Ovary (tissue), 9 donors: ENCODE measurements around the gene PSME2. TPM values are rescaled to one million over a fixed set of nuclear protein-coding genes. Genes with fewer than 3 reads are reported as not detected.

ENCODE experiments used
- DNase-seq, 5 donors: peaks; one replicate each; pipeline ENCODE4 v3.0.0-alpha.2; 2019 to 2020
- H3K27ac ChIP-seq, 2 donors: fragments of 200-600 bp; one replicate each; pipeline versions ENCODE4 v1.5.1 to v1.8.0; 2019 to 2022
- H3K27me3 ChIP-seq: fragments of 200-600 bp; one replicate; pipeline ENCODE4 v1.8.0; 2022
- H3K36me3 ChIP-seq: fragments of 200-600 bp; sonication (generic); one replicate; pipeline ENCODE4 v1.5.1; 2019
- H3K4me1 ChIP-seq: one replicate; pipeline ENCODE4 v1.8.1; 2013; ENCODE audit warnings: mild to moderate bottlenecking, moderate library complexity; ENCODE audit not compliant: insufficient read depth
- H3K4me3 ChIP-seq: fragments of 200-600 bp; sonication (generic); one replicate; pipeline ENCODE4 v1.5.1; 2017
- H3K9me3 ChIP-seq, 2 donors: fragments of 200-600 bp in 1 of 2; sonication (generic) in 1 of 2; one replicate each; pipeline versions ENCODE4 v1.5.1 to v1.8.1; 2013 to 2019; ENCODE audit warnings: mild to moderate bottlenecking in 1 of 2, moderate library complexity in 1 of 2
- EP300 ChIP-seq: sonication (generic); formaldehyde crosslinking; IDR thresholded peaks from one replicate; pipeline ENCODE4 v1.6.1; 2017; ENCODE audit warnings: antibody characterized with exemption
- POLR2A ChIP-seq: fragments of 450-650 bp; IDR thresholded peaks from one replicate; pipeline ENCODE4 v1.6.1; 2017; ENCODE audit warnings: antibody characterized with exemption, mild to moderate bottlenecking, moderate library complexity
- WGBS, 3 donors: extraction: QIAGEN DNeasy Blood & Tissue Kit in 1 of 3; methylation state at CpG; one replicate each; pipeline versions ENCODE4 v1.1.5 to v1.1.7; 2013 to 2017; 5-methylcytosine and 5-hydroxymethylcytosine counted together
- intact Hi-C, 4 donors: fragments of 100-400 bp; cut with DNase I; formaldehyde crosslinking; loops; one replicate each; pipeline versions ENCODE4 v1.11.0 to v1.15.1; 2022 to 2023
- polyA plus RNA-seq, 2 donors: library from polyadenylated mRNA; stranded (reverse); fragments of 200-250 nt in 1 of 2; fragments of 350-450 nt in 1 of 2; fragmentation: Illumina TruSeq in 1 of 2; extraction: RNeasy Lipid Tissue Mini Kit (QIAGEN cat#74804) in 1 of 2; gene quantifications; one replicate each; pipeline ENCODE4 v1.2.3, GENCODE V29; 2013 to 2014
- total RNA-seq, 7 donors: library from RNA; depleted of rRNA in 2 of 7; stranded (reverse); fragments of >200 nt in 2 of 7; fragmentation: NEBNext Ultra II Directional in 3 of 7; extraction: Animal tissue kit (Norgen Biotek cat#: 25700) in 3 of 7; gene quantifications; one replicate each; pipeline versions ENCODE4 v1.1.0 to v1.2.4, GENCODE V29; 2016 to 2023
- TF ChIP-seq, protein P1 (sequence below), 3 donors: fragments of 450-650 bp in 2 of 3; fragments of 200-600 bp in 1 of 3; IDR thresholded peaks; one replicate each; pipeline versions ENCODE4 v1.5.1 to v1.8.0; 2016 to 2022; ENCODE audit warnings: antibody characterized with exemption in 3 of 3, mild to moderate bottlenecking in 1 of 3
- donor health status: DM: no; HTN: no; CAD: no; lungs with moderate emphysema.
- donor health status: DM: no; HTN: no; CAD: no.
- donor health status: Bipolar disorder and iron deficiency.
- donor health status: DM: yes; HTN: yes; CAD: no.
- donor health status: DM: no; HTN: no; CAD: no.
- donor health status: DM: yes; HTN: yes; CAD: no.

PSME2 gene
- total and polyA plus RNA-seq, 9 donors = 34.7 to 160 (median 95.6) TPM

DNA sequence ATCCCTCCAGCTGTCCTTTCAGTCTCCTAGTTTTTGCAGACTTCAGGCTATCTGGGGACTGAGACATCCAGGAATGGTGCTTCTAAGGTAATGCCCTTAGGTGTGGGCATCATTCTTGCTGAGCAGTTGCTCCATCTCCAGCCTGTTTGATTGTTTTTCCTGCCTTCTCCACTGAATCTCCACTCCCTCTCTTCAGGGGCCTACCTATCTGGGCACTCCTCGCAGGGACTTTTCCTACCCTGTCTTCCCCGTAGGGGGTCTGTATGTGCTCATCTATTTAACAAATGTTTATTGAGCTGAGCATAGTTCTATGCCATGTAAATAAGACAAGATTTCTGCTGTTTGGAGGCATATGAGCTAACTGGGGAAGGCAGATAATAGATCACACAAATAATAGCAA lies 13.4 kb downstream of the PSME2 start:
- TF ChIP-seq, protein P1, sequence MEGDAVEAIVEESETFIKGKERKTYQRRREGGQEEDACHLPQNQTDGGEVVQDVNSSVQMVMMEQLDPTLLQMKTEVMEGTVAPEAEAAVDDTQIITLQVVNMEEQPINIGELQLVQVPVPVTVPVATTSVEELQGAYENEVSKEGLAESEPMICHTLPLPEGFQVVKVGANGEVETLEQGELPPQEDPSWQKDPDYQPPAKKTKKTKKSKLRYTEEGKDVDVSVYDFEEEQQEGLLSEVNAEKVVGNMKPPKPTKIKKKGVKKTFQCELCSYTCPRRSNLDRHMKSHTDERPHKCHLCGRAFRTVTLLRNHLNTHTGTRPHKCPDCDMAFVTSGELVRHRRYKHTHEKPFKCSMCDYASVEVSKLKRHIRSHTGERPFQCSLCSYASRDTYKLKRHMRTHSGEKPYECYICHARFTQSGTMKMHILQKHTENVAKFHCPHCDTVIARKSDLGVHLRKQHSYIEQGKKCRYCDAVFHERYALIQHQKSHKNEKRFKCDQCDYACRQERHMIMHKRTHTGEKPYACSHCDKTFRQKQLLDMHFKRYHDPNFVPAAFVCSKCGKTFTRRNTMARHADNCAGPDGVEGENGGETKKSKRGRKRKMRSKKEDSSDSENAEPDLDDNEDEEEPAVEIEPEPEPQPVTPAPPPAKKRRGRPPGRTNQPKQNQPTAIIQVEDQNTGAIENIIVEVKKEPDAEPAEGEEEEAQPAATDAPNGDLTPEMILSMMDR (IDR thresholded peaks at IDR 0.05) = no peak
- TF ChIP-seq EP300 (no peak), POLR2A (no peak)
- Histone ChIP-seq H3K4me1 (peaks cover 7% of the 10 kb centered on the region), H3K27me3 (no peaks in the 10 kb centered on the region), H3K27ac (no peak overlapping the region), H3K4me3 (no peak overlapping the region), H3K9me3 (no peaks in the 10 kb centered on the region), H3K36me3 (no peaks in the 10 kb centered on the region)
- DNase-seq = no peak
- intact Hi-C loops = no loop called here
- WGBS, 3 donors = 91 to 98% (median 94%) methylated on average over 2 of the region's 2 CpGs

DNA sequence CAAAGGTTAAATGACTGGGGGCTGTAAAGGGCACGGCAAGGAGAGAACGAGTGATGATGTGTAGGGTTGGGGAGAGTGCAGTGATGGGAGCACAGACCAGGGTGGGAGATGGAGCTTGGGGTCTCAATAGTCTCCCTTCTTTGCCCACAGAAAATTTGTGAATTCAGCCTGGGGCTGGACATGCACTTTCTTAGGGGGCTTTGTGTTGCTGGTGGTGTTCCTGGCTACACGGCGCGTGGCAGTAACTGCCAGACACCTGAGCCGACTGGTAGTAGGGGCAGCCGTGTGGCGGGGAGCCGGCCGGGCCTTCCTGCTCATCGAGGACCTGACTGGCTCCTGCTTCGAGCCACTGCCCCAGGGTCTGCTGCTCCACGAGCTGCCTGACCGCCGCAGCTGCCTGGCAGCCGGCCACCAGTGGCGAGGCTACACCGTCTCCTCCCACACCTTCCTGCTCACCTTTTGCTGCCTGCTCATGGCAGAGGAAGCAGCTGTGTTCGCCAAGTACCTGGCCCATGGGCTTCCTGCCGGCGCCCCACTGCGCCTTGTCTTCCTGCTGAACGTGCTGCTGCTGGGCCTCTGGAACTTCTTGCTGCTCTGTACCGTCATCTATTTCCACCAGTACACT lies 14.2 kb downstream of the PSME2 start:
- Histone ChIP-seq H3K9me3 (no peaks in the 10 kb centered on the region), H3K4me3 (no peak overlapping the region), H3K27ac (no peak overlapping the region), H3K27me3 (no peaks in the 10 kb centered on the region), H3K36me3 (no peaks in the 10 kb centered on the region), H3K4me1 (peaks cover 7% of the 10 kb centered on the region)
- WGBS, 3 donors = 70 to 75% (median 72%) methylated on average over 22 to 24 of the region's 24 CpGs
- intact Hi-C loops = no loop called here
- TF ChIP-seq, protein P1 (IDR thresholded peaks at IDR 0.05) = no peak
- no peak for TF ChIP-seq POLR2A
- TF ChIP-seq EP300 = no peak
- peak in 1 of 5 donors; percentile 39 for DNase-seq

DNA sequence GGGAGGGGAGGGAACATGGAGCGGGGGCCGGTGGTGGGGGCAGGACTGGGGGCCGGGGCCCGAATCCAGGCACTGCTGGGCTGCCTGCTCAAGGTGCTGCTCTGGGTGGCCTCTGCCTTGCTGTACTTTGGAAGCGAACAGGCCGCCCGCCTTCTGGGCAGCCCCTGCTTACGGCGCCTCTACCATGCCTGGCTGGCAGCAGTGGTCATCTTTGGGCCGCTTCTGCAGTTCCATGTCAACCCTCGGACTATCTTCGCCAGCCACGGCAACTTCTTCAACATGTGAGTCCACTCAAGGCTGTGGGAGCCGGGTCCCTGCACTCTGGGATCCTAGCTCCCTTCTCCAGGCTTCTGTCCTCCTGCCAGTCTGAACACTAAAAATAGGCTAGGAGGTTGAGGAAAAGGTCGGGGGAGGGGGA lies 14.9 kb downstream of the PSME2 start:
- TF ChIP-seq, protein P1 (IDR thresholded peaks at IDR 0.05) = no peak
- TF ChIP-seq EP300 (no peak), POLR2A (no peak)
- no peak overlapping the region for H3K27ac ChIP-seq
- intact Hi-C loops = no loop called here
- no peak overlapping the region for H3K4me3 ChIP-seq
- WGBS, 3 donors = 82 to 87% (median 85%) methylated on average over 11 to 15 of the region's 15 CpGs
- H3K4me1 ChIP-seq = peaks cover 2% of the 10 kb centered on the region
- peak in 1 of 5 donors; percentile 30 for DNase-seq
- no peaks in the 10 kb centered on the region for H3K27me3 ChIP-seq
- H3K36me3 ChIP-seq = no peaks in the 10 kb centered on the region
- H3K9me3 ChIP-seq = no peaks in the 10 kb centered on the region

DNA sequence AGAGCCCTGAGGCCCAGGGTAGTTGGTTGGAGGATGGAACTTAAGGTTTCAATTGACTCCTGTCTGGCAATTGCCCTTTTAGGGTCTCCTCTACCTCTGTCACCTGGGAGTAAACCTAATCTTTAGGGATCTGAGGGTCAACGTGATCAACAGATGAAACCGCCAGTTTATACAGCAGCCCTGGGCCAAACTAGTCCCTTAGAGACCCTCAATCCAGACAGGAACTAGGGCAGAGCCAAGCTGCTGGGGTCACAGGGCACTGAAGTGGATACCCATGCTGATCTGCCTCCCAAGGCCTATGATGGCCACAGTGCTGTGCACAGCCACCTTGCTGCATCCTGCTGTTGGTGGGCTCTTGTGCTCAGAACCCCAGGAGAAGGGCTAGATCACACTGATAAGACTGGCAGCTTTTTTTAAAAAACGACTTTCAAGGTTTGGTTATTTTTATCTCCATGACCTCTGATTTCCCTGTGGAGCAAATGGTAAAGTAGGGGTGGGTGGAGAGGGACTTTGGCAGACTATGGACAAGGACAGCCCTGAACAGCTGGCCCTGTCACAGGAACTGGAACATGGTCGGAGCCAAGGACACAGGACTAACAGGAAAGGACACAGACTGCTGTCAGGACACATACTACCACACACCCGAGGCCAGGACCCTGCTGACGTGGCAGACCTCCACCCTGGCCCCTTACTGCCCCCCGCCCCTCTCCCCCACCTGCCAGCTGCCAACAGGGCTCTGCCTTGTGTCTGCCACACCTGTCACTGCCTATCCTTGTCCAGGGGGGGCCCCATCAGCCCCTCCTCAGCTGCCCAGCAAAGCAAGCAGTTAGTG lies 15.5 kb downstream of the PSME2 start:
- Histone ChIP-seq H3K4me1 (peaks cover 1% of the 10 kb centered on the region), H3K27me3 (no peaks in the 10 kb centered on the region), H3K4me3 (no peak overlapping the region), H3K9me3 (no peaks in the 10 kb centered on the region), H3K27ac (no peak overlapping the region), H3K36me3 (no peaks in the 10 kb centered on the region)
- TF ChIP-seq EP300 (no peak), POLR2A (no peak)
- TF ChIP-seq, protein P1 (IDR thresholded peaks at IDR 0.05) = no peak
- WGBS, 3 donors = 60 to 62% (median 62%) methylated on average over 7 of the region's 7 CpGs
- intact Hi-C loops = no loop called here
- peak in 2 of 5 donors; percentile 16 to 29 for DNase-seq
